LNCAP (cell line): Measurements from ENCODE around the gene COX6B1.

Source experiments
- CTCF ChIP-seq: fragments of 450-650 bp; IDR thresholded peaks from 2 replicates; pipeline ENCODE4 v1.5.1; 2017; ENCODE audit warnings: mild to moderate bottlenecking

The COX6B1 gene

GRCh38 chr19:35696835-35697234 lies 48.7 kb downstream of the COX6B1 start:
- no peak for TF ChIP-seq CTCF

- no peak for TF ChIP-seq CTCF
Observed at GRCh38 chr19:35702223-35703012, 54.3 kb downstream of the COX6B1 start.

GRCh38 chr19:35703343-35703742 lies 55.2 kb downstream of the COX6B1 start:
- TF ChIP-seq CTCF, result no peak

- no peak for TF ChIP-seq CTCF
Observed at GRCh38 chr19:35704218-35704617, 56.1 kb downstream of the COX6B1 start, which contains the start of gene ZBTB32. Gene ZBTB32 (plus strand): TSS chr19:35704558. CDS start chr19:35714627, 10,069 bp downstream.
